ENCODE results near the gene DPCD.
"Not testable (repeated sequence)": the region's sequence is repeated elsewhere in the genome, so short reads cannot be mapped to it uniquely, and the experiment has no call there.

Gene DPCD

GRCh38 chr10:101619983-101620382 is 31.9 kb downstream of the DPCD start:
- DNase-seq (ENCODE audit: low read depth), result no peak

GRCh38 chr10:101623528-101623927 is 35.4 kb downstream of the DPCD start:
- no peak for DNase-seq (ENCODE audit: low read depth)

- DNase-seq (ENCODE audit: low read depth), result no peak
These were observed 36.5 kb downstream of the DPCD start for GRCh38 chr10:101624526-101625102.

GRCh38 chr10:101625821-101626412 is 37.8 kb downstream of the DPCD start:
- no peak for DNase-seq (ENCODE audit: low read depth)

GRCh38 chr10:101629837-101630632 is 41.9 kb downstream of the DPCD start:
- no peak for DNase-seq (ENCODE audit: low read depth)

- no peak for DNase-seq (ENCODE audit: low read depth)
These were observed 42.5 kb downstream of the DPCD start for GRCh38 chr10:101630633-101630920.

GRCh38 chr10:101631821-101632475 is 43.8 kb downstream of the DPCD start:
- no peak for DNase-seq (ENCODE audit: low read depth)

- not testable (repeated sequence) for DNase-seq (ENCODE audit: low read depth)
These were observed 45.4 kb downstream of the DPCD start for GRCh38 chr10:101633510-101633909.

- no peak for DNase-seq (ENCODE audit: low read depth)
These were observed 51.2 kb downstream of the DPCD start for GRCh38 chr10:101639141-101639900.

- no peak for DNase-seq (ENCODE audit: low read depth)
These were observed 55.4 kb downstream of the DPCD start for GRCh38 chr10:101643546-101643945.

- no peak for DNase-seq (ENCODE audit: low read depth)
These were observed 55.9 kb downstream of the DPCD start for GRCh38 chr10:101644002-101644401.

- DNase-seq (ENCODE audit: low read depth), result no peak
These were observed 57.5 kb downstream of the DPCD start for GRCh38 chr10:101645659-101646058.

GRCh38 chr10:101646364-101646763 is 58.2 kb downstream of the DPCD start:
- no peak for DNase-seq (ENCODE audit: low read depth)

- no peak for DNase-seq (ENCODE audit: low read depth)
These were observed 59.1 kb downstream of the DPCD start for GRCh38 chr10:101647255-101647654.

- no peak for DNase-seq (ENCODE audit: low read depth)
These were observed 61.5 kb downstream of the DPCD start for GRCh38 chr10:101649525-101650085.

GRCh38 chr10:101650863-101651262 is 62.7 kb downstream of the DPCD start:
- DNase-seq (ENCODE audit: low read depth), result no peak

GRCh38 chr10:101651336-101651735 is 63.2 kb downstream of the DPCD start:
- DNase-seq (ENCODE audit: low read depth), result no peak

GRCh38 chr10:101653536-101653935 is 65.4 kb downstream of the DPCD start:
- DNase-seq (ENCODE audit: low read depth), result no peak

- no peak for DNase-seq (ENCODE audit: low read depth)
These were observed 67.4 kb downstream of the DPCD start for GRCh38 chr10:101655570-101655969.

- no peak for DNase-seq (ENCODE audit: low read depth)
These were observed 68.8 kb downstream of the DPCD start for GRCh38 chr10:101656890-101657289.

GRCh38 chr10:101658975-101659374 is 70.9 kb downstream of the DPCD start:
- no peak for DNase-seq (ENCODE audit: low read depth)
